Mucosa of gallbladder (tissue), 1 donor: Measurements from ENCODE around the gene APC2. TPM values are rescaled to one million over a fixed set of nuclear protein-coding genes. Genes with fewer than 3 reads are reported as not detected.
"Not testable (repeated sequence)": the region's sequence is repeated elsewhere in the genome, so short reads cannot be mapped to it uniquely, and the experiment has no call there.

Experiments used
- DNase-seq: peaks from one replicate; pipeline ENCODE4 v3.0.0-alpha.2; 2020; ENCODE audit warnings: low spot score
- total RNA-seq: library from RNA; stranded (reverse); gene quantifications from one replicate; pipeline ENCODE4 v1.2.1, GENCODE V29; 2021
- donor health status: DM: no; HTN: no; CAD: no.

Gene APC2
- total RNA-seq, 1 donor from 2014 or later: 0.43 TPM

DNA sequence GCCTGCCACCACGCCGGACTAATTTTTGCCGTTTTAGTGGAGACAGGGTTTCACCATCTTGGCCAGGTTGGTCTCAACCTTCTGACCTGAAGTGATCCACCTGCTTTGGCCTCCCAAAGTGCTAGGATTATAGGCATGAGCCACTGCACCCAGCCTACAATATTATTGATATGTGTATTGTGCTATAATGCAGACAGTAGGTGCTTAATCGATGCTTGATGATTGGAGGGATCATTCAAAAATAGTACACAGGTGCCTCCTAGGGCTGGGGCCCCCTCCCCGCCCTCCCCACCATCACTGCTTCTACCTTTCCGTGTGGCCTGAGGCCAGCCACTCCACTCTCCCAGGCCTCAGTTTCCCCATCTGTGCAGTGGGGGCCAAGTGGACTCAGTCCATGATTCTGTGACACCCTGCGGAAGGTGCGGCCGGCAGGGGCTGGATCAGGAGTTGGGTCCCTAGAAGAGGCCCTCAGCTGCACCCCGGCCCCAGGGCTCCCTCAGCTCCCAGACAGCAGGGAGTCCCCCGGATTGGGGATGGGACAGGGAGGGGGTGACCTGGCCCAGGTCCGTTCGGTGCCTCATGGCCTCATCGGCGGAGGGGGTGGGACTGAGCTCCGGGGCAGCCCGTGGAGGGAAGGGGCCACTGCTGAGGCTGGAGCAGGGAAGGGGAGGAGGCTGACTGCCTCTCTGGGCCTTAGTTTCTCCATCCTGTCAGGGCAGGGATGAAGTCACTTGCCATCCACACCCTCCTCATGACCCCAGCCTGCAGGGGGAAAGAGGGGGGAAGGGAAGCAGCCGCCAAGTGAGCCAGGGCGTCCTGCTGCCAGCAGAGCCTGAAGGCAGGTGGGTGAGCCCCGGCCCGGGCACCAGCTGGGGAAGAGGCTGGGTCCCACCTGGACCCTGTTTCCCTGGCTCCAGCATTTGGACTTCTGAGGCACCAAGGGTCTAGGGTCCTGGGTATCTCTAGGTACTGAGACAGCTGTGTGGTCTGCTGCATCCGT is 61.7 kb downstream of the APC2 start:
- no peak for DNase-seq

DNA sequence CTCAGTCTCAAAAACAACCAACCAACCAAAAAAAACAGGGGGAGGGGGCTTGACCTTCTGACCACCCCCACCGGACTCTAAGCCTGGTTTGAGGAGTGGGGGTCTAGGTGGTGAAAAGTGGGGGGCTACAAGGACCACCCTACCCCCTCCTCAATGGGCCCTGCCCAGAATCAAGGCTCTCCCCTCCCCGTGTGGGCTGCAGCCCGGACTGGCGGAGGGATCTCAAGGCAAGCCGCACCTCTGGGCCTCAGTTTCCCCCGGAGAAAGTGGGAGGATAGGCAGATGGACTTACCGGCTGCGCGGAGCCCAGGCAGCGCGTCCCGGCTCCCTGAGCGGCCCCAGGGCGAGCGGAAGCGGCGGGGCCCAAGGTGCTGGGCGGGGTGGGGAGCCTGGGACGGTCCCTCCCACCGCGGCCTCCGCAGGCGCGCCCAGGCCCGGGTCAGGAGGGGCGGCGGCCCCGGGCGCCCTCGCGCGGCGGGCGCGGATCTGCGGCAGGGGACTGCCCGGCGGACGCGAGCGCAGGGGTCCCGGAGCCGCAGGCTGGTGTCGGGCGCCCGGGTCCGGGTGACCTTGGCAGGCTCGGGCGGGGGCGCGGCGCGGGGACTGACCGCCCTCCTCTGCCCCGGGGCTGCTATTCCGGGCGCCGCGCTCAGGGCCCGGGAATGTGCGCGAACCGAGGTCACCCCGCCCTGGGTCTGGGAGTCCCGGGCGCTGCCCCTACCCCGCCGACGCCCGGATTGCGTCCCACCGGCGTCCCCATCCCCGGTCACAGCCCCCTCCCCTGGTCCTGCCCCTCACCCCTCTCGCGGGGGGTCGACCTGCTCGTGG is 63.0 kb downstream of the APC2 start, which contains the start of gene ADAMTSL5:
TSS of gene ADAMTSL5 (minus strand) at position 349 of the 828 bp plus-strand sequence. CDS start 2,076 bp downstream, outside the sequence.
- no peak for DNase-seq

GRCh38 chr19:1513499-1514294 is 63.8 kb downstream of the APC2 start:
- no peak for DNase-seq

DNA sequence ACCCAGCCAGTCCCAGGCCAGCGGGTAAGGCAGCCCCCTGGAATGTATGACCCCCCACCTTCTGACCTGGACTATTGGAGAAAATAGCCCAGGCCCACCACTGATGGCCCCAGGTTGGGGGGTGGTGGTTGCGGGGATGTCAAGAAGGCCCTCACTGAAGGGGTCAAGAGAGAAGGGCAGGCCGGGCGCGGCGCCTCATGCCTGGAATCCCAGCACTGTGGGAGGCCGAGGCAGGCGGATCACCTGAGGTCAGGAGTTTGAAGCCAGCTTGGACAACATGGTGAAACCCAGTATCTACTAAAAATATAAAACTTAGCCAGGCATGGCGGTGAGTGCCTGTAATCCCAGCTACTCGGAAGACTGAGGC is 64.4 kb downstream of the APC2 start:
- DNase-seq: no peak

DNA sequence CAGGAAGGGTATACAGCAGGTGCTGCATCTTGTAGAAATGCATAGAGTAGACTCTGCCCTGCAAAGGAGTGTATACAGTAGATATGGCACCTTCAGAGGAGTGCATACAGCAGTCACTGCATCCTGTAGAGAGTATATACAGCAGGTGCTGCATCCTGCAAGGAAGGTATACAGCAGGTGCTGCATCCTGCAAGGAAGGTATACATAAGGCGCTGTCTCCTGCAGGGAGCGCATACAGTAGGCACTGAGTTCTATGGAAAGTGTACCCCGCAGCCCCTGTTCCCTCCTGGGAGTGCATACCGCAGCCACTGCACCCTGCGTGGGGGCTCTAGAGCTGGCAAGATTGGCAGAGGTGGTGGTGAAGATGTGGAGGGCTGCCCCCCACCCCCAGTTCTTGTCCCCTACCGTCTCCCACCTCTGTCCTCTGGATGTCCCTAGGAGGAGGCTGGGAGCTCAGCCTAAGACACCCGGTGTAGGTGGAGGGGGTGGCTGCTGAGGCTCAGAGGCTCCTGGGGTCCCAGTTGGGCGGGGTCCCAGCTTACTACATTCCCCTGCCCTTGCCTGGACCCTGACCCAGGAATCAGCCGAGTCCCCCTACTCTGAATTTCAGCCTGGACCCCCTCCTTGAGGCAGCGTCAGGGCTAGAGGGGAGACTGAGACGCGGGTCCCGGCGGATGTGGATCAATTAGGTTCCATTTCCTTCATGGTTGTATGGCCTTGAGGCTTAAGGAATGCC is 65.2 kb downstream of the APC2 start:
- DNase-seq: no peak

- DNase-seq: no peak
These were observed 66.5 kb downstream of the APC2 start for GRCh38 chr19:1516395-1516753.

DNA sequence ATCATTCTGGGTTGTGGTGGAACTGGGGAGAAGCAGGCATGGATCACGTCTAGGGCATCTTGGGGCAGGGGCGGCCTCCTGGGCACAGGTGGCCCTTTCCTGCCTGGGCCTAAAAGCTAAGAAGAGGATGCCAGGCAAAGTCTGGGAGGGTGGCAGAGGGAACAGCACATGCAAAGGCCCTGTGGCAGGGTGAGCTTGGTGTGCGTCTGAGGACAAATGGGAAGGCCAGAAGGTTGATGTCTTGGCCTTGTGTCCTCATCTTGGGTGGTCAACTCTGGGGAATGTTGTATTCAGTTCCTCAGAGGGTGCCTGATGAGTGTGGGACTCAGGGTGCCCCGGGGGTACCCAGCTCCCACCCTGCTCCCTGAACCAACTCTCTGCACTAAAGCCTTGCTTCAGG is 68.5 kb downstream of the APC2 start:
- no peak for DNase-seq

- DNase-seq: not testable (repeated sequence)
These were observed 69.9 kb downstream of the APC2 start for GRCh38 chr19:1519802-1520201.

DNA sequence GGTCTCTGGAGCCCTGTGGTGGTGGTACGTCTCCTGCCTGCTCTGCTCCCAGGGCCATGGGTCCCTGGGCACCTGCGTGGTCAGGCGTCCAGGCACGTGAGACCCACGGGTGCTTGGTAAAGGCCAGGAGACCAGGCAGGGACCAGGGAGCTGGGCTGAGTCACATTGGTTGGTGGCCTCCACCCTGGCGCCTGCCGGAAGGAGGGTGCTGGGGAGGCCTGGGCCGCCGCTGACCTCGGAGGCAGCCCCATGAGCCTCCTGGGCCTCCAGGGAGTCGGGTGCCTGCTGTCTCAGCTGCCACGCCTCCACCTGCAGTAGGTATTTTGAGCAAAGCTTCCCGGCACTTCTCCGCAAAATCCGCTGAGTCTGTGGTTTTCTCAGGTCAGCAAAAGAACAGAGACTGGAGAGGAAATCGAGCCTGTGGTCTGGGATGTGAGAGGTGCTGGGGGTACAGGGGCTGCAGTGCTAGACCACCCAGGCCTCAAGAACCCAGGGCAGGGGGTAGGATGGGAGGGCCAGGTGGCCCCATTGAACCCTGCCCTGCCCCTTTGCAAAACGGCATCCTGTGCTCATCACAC is 70.4 kb downstream of the APC2 start:
- no peak for DNase-seq

- no peak for DNase-seq
These were observed 71.7 kb downstream of the APC2 start for GRCh38 chr19:1521636-1522035.

DNA sequence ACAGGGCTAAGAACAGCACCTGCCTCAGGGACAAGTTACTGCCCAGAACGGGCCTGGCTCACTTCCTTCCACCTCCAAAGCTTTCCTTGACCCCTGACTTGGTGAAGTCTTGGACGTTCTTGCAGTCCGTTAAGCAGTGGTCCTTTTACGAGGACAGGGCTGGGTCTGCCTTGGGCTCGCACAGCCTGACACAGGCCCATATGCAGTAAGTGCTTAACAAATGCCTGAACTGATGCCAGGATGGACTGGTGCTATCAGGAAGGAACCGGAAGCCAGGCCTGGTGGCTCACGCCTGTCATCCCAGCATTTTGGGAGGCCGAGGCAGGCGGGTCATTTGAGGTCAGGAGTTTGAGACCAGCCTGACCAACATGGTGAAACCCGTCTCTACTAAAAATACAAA is 72.1 kb downstream of the APC2 start:
- no peak for DNase-seq

DNA sequence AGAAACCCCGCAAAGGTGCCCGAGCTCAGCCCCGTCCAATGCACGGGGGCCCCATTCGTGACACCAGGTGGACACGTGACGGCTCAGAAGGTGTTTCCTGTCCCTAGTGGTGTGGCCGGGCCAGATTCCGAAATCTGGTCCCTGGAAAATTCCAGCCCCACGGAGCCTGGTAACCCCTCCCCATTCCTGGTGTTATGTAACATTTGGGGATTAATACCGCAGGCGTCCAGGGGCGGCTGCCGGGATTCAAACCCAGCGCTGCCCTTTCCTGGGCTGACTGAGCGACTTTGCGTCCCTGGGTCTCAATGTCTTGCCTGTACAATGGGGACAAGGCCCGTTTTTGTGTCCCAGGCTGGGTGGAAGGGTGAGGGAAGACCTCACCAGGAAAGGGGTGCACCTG is 72.9 kb downstream of the APC2 start:
- no peak for DNase-seq

Other genes with a start within 250 kb of the APC2 start
- gene STK11, start 244.3 kb upstream of the APC2 start, total RNA-seq: 72.2 TPM
- 1.1 TPM for gene CBARP, start 212.1 kb upstream of the APC2 start, total RNA-seq
- gene ATP5F1D, start 208.4 kb upstream of the APC2 start, total RNA-seq: 213 TPM
- gene MIDN, start 201.5 kb upstream of the APC2 start, total RNA-seq: 127 TPM
- gene CIRBP, start 180.8 kb upstream of the APC2 start, total RNA-seq: 382 TPM
- 57.6 TPM for gene FAM174C, start 174.6 kb upstream of the APC2 start, total RNA-seq
- gene EFNA2, start 164.2 kb upstream of the APC2 start, total RNA-seq: 8.4 TPM
- gene NDUFS7, start 66.2 kb upstream of the APC2 start, total RNA-seq: 121 TPM
- 27.9 TPM for gene GAMT, start 48.6 kb upstream of the APC2 start, total RNA-seq
- gene DAZAP1, start 42.5 kb upstream of the APC2 start, total RNA-seq: 77.7 TPM
- gene RPS15, start 11.7 kb upstream of the APC2 start, total RNA-seq: 877 TPM
- 41.6 TPM for gene C19orf25, start 29.1 kb downstream of the APC2 start, total RNA-seq
- 11.7 TPM for gene PCSK4, start 40.2 kb downstream of the APC2 start, total RNA-seq
- gene REEP6, start 41.1 kb downstream of the APC2 start, total RNA-seq: 80.5 TPM
- 4.4 TPM for gene ADAMTSL5, start 62.9 kb downstream of the APC2 start, total RNA-seq
- gene PLK5, start 74.0 kb downstream of the APC2 start, total RNA-seq: 0.89 TPM
- 58.6 TPM for gene MEX3D, start 118.2 kb downstream of the APC2 start, total RNA-seq
- 82.8 TPM for gene MBD3, start 142.7 kb downstream of the APC2 start, total RNA-seq
- 254 TPM for gene UQCR11, start 155.3 kb downstream of the APC2 start, total RNA-seq
- 83.0 TPM for gene TCF3, start 202.5 kb downstream of the APC2 start, total RNA-seq